Activated CD8-positive, alpha-beta T cell treated with anti-CD3 and anti-CD28 coated beads for 36 hours (primary cell): ENCODE measurements around the gene HK1. TPM values are rescaled to one million over a fixed set of nuclear protein-coding genes. Genes with fewer than 3 reads are reported as not detected.

ENCODE experiments used
- ATAC-seq: fragments of 200-7000 bp; cut with Tn5 transposase; one replicate; pipeline ENCODE4 v1.10.0; 2021; ENCODE audit warnings: mild to moderate bottlenecking, moderate library complexity
- CTCF ChIA-PET: fragments of 350-600 bp; sonication (Branson Sonifier 250); formaldehyde crosslinking; loops from one replicate; lab custom pipeline; 2021; ENCODE audit warnings: antibody characterized with exemption; lab: Charles Lee
- POLR2A ChIA-PET: fragments of 350-600 bp; sonication (Branson Sonifier 250); formaldehyde crosslinking; loops from one replicate; lab custom pipeline; 2021; ENCODE audit warnings: antibody characterized with exemption; lab: Charles Lee
- DNase-seq: peaks from one replicate; pipeline ENCODE4 v3.0.0-alpha.2; 2020
- H3K27ac Mint-ChIP-seq: one replicate; pipeline ENCODE4 v1.8.0; 2021; ENCODE audit warnings: mild to moderate bottlenecking, mixed read lengths
- H3K27me3 Mint-ChIP-seq: one replicate; pipeline ENCODE4 v1.8.0; 2021; ENCODE audit warnings: mixed read lengths
- H3K36me3 Mint-ChIP-seq: one replicate; pipeline ENCODE4 v1.8.0; 2021; ENCODE audit warnings: low read depth, mixed read lengths
- H3K4me1 Mint-ChIP-seq: one replicate; pipeline ENCODE4 v1.8.0; 2021; ENCODE audit warnings: low read depth, mixed read lengths
- H3K4me3 Mint-ChIP-seq: one replicate; pipeline ENCODE4 v1.8.0; 2021; ENCODE audit warnings: mild to moderate bottlenecking, moderate library complexity, mixed read lengths
- H3K9me3 Mint-ChIP-seq: one replicate; pipeline ENCODE4 v1.8.0; 2021; ENCODE audit warnings: mixed read lengths
- CTCF ChIP-seq: fragments of 200-600 bp; IDR thresholded peaks from one replicate; pipeline ENCODE4 v1.8.0; 2022; ENCODE audit warnings: antibody characterized with exemption, mild to moderate bottlenecking
- intact Hi-C: fragments of 100-400 bp; cut with micrococcal nuclease; formaldehyde crosslinking; loops from one replicate; pipeline ENCODE4 v1.10.0; 2022
- total RNA-seq, 2 experiments: library from RNA; stranded (reverse); gene quantifications; one replicate each; pipeline ENCODE4 v1.2.3, GENCODE V29; 2021

HK1 gene
- total RNA-seq, 2 experiments from 2014 or later, result 314 to 325 TPM

- Mint-ChIP-seq H3K27me3 (no peaks in the 10 kb centered on the region), H3K4me3 (no peak overlapping the region), H3K36me3 (no peaks in the 10 kb centered on the region), H3K4me1 (no peaks in the 10 kb centered on the region), H3K9me3 (no peaks in the 10 kb centered on the region), H3K27ac (no peak overlapping the region)
- CTCF ChIA-PET, result interaction anchor here (1.3 kb wide), 1 partner anchor 13 kb away, joined by 3 read pairs; no protein-coding TSS in a partner anchor
- intact Hi-C loops, result no loop called here
- no peak for ATAC-seq
- TF ChIP-seq CTCF, result no peak
- no peak for DNase-seq
- POLR2A ChIA-PET, result no interaction called here
Measured at GRCh38 chr10:69254877-69255276, 23.4 kb upstream of the HK1 start.

- CTCF ChIA-PET, result interaction anchor here (1.1 kb wide), 1 partner anchor 148 kb away, joined by 3 read pairs; no protein-coding TSS in a partner anchor
- ATAC-seq (no peak), DNase-seq (no peak)
- POLR2A ChIA-PET, result no interaction called here
- peaks cover 10% of the 10 kb centered on the region for H3K4me1 Mint-ChIP-seq
- intact Hi-C loops, result no loop called here
- H3K4me3 Mint-ChIP-seq, result no peak overlapping the region
- no peaks in the 10 kb centered on the region for H3K27me3 Mint-ChIP-seq
- no peak overlapping the region for H3K27ac Mint-ChIP-seq
- no peaks in the 10 kb centered on the region for H3K36me3 Mint-ChIP-seq
- TF ChIP-seq CTCF, result no peak
- H3K9me3 Mint-ChIP-seq, result no peaks in the 10 kb centered on the region
Measured at GRCh38 chr10:69259547-69260243, 18.6 kb upstream of the HK1 start.

GRCh38 chr10:69261184-69261583, 17.1 kb upstream of the HK1 start:
- Mint-ChIP-seq H3K27ac (no peak overlapping the region), H3K4me3 (no peak overlapping the region), H3K36me3 (no peaks in the 10 kb centered on the region), H3K4me1 (peaks cover 10% of the 10 kb centered on the region), H3K27me3 (no peaks in the 10 kb centered on the region), H3K9me3 (no peaks in the 10 kb centered on the region)
- POLR2A ChIA-PET, result no interaction called here
- CTCF ChIA-PET, result no interaction called here
- ATAC-seq (no peak), DNase-seq (no peak)
- no peak for TF ChIP-seq CTCF
- intact Hi-C loops, result no loop called here

- no peaks in the 10 kb centered on the region for H3K9me3 Mint-ChIP-seq
- peak overlapping the region; percentile 23 for H3K27ac Mint-ChIP-seq
- no peak overlapping the region for H3K4me3 Mint-ChIP-seq
- DNase-seq (no peak), ATAC-seq (peak; percentile 87)
- H3K4me1 Mint-ChIP-seq, result peaks cover 10% of the 10 kb centered on the region
- TF ChIP-seq CTCF, result no peak
- H3K27me3 Mint-ChIP-seq, result no peaks in the 10 kb centered on the region
- POLR2A ChIA-PET, result interaction anchor here (0.6 kb wide), 1 partner anchor 1094 kb away, joined by 3 read pairs; no protein-coding TSS in a partner anchor
- intact Hi-C loops, result no loop called here
- CTCF ChIA-PET, result no interaction called here
- no peaks in the 10 kb centered on the region for H3K36me3 Mint-ChIP-seq
Measured at GRCh38 chr10:69262292-69262751, 16.0 kb upstream of the HK1 start.

- ATAC-seq, result no peak
- no peak overlapping the region for H3K27ac Mint-ChIP-seq
- no peak for TF ChIP-seq CTCF
- ChIA-PET CTCF (interaction anchor here (1.3 kb wide), 1 partner anchor 127 kb away, joined by 3 read pairs; no protein-coding TSS in a partner anchor), POLR2A (no interaction called here)
- H3K27me3 Mint-ChIP-seq, result no peaks in the 10 kb centered on the region
- H3K9me3 Mint-ChIP-seq, result no peaks in the 10 kb centered on the region
- intact Hi-C loops, result no loop called here
- H3K36me3 Mint-ChIP-seq, result no peaks in the 10 kb centered on the region
- no peak for DNase-seq
- H3K4me1 Mint-ChIP-seq, result peaks cover 10% of the 10 kb centered on the region
- H3K4me3 Mint-ChIP-seq, result no peak overlapping the region
Measured at GRCh38 chr10:69265521-69265920, 12.8 kb upstream of the HK1 start.
